Osteocyte (in vitro differentiated cells): ENCODE results near the gene PPP1R36. TPM values are rescaled to one million over a fixed set of nuclear protein-coding genes. Genes with fewer than 3 reads are reported as not detected.

Experiments
- DNase-seq: peaks from one replicate; pipeline ENCODE4 v3.0.0; 2021; ENCODE audit warnings: mixed read lengths; ENCODE audit not compliant: unreplicated experiment; ENCODE audit errors: extremely low spot score
- H3K27ac Mint-ChIP-seq: one replicate; pipeline ENCODE4 v1.8.0; 2021; ENCODE audit warnings: mild to moderate bottlenecking, mixed read lengths; ENCODE audit not compliant: unreplicated experiment
- H3K27me3 Mint-ChIP-seq: one replicate; pipeline ENCODE4 v1.8.0; 2021; ENCODE audit warnings: mixed read lengths; ENCODE audit not compliant: unreplicated experiment
- H3K36me3 Mint-ChIP-seq: one replicate; pipeline ENCODE4 v1.8.0; 2021; ENCODE audit warnings: mixed read lengths; ENCODE audit not compliant: unreplicated experiment
- H3K4me1 Mint-ChIP-seq: one replicate; pipeline ENCODE4 v1.8.0; 2021; ENCODE audit warnings: mixed read lengths; ENCODE audit not compliant: unreplicated experiment
- H3K4me3 Mint-ChIP-seq: one replicate; pipeline ENCODE4 v1.8.0; 2021; ENCODE audit warnings: mild to moderate bottlenecking, moderate library complexity, mixed read lengths; ENCODE audit not compliant: unreplicated experiment
- H3K9me3 Mint-ChIP-seq: one replicate; pipeline ENCODE4 v1.8.0; 2021; ENCODE audit warnings: mixed read lengths; ENCODE audit not compliant: unreplicated experiment
- total RNA-seq: library from RNA; stranded (reverse); gene quantifications from 2 replicates; pipeline ENCODE4 v1.2.1, GENCODE V29; 2021
- TF ChIP-seq, protein P1 (sequence below): fragments of 200-600 bp; sonication (generic); IDR thresholded peaks from 2 replicates; pipeline ENCODE4 v1.5.0; 2021; ENCODE audit warnings: antibody characterized with exemption, mild to moderate bottlenecking, moderate library complexity

PPP1R36 gene
- total RNA-seq, 1 donor from 2014 or later: 1.3 TPM

DNA sequence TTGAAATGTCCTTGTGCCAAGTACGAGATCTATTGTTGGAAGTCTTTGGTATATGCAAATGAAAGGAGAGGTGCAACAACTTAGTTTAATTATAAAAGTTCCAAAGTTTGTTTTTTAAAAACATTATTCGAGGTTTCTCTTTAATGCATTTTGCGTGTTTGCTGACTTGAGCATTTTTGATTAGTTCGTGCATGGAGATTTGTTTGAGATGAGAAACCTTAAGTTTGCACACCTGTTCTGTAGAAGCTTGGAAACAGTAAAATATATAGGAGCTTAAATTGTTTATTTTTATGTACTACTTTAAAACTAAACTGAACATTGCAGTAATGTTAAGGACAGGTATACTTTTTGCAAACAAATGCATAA is 6.9 kb upstream of the PPP1R36 start:
- no peak overlapping the region for H3K4me3 Mint-ChIP-seq
- peaks cover 25% of the 10 kb centered on the region for H3K4me1 Mint-ChIP-seq
- DNase-seq: no peak
- no peaks in the 10 kb centered on the region for H3K27me3 Mint-ChIP-seq
- no peaks in the 10 kb centered on the region for H3K9me3 Mint-ChIP-seq
- no peaks in the 10 kb centered on the region for H3K36me3 Mint-ChIP-seq
- TF ChIP-seq, protein P1, sequence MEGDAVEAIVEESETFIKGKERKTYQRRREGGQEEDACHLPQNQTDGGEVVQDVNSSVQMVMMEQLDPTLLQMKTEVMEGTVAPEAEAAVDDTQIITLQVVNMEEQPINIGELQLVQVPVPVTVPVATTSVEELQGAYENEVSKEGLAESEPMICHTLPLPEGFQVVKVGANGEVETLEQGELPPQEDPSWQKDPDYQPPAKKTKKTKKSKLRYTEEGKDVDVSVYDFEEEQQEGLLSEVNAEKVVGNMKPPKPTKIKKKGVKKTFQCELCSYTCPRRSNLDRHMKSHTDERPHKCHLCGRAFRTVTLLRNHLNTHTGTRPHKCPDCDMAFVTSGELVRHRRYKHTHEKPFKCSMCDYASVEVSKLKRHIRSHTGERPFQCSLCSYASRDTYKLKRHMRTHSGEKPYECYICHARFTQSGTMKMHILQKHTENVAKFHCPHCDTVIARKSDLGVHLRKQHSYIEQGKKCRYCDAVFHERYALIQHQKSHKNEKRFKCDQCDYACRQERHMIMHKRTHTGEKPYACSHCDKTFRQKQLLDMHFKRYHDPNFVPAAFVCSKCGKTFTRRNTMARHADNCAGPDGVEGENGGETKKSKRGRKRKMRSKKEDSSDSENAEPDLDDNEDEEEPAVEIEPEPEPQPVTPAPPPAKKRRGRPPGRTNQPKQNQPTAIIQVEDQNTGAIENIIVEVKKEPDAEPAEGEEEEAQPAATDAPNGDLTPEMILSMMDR: no peak
- no peak overlapping the region for H3K27ac Mint-ChIP-seq

DNA sequence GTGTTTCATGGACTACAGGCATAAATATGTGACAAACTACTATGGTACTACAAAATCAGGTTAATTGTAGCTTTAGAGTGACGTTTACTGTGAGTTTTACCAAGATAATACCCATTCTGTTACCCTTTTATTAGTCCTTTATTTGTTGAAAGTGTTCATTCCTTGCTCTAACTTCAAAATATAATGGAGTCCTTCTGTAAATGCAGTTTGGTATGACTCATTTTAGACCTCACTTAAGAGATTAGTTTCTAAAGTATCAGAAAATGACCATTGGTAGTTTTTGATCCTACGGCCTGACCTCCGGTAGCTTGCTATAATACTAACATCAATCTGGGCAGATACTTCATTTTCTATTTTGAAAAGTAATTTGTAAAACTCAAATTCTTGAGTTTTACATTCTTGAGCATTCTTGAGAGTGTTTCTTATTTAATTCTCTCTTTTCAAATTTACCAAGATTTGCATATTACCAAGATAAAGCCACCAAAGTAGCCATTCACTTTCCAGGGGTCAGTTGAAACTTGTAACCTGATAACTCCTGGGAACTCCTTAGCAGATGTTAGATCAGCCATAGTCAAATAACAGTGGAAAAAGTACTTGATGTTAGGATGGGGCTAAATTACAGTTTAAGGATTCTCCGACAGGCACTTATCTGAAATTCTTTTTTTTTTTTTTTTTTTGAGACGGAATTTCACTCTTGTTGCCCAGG is 5.0 kb upstream of the PPP1R36 start:
- Mint-ChIP-seq H3K9me3 (no peaks in the 10 kb centered on the region), H3K36me3 (no peaks in the 10 kb centered on the region), H3K4me1 (peaks cover 22% of the 10 kb centered on the region), H3K4me3 (no peak overlapping the region), H3K27ac (no peak overlapping the region), H3K27me3 (no peaks in the 10 kb centered on the region)
- TF ChIP-seq, protein P1: no peak
- no peak for DNase-seq

DNA sequence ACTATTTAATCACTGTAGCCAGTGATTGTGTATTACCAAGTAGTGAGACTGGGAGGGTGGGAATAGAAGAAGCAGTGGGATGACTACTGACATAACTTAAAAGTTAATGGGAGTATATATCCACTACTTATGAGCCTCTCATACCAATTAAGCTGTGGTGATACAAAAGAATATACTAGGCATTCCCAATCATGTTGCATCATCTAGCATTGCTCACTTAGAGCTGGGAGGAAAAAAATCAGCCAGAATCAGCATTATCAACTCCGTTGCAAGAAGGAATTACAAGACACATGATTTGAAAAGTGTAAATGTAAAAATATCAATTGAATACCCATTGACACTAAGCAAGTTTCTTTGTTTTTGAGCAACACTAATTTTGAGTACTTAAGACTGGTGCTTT is 745 bp upstream of the PPP1R36 start:
- H3K4me3 Mint-ChIP-seq: no peak overlapping the region

DNA sequence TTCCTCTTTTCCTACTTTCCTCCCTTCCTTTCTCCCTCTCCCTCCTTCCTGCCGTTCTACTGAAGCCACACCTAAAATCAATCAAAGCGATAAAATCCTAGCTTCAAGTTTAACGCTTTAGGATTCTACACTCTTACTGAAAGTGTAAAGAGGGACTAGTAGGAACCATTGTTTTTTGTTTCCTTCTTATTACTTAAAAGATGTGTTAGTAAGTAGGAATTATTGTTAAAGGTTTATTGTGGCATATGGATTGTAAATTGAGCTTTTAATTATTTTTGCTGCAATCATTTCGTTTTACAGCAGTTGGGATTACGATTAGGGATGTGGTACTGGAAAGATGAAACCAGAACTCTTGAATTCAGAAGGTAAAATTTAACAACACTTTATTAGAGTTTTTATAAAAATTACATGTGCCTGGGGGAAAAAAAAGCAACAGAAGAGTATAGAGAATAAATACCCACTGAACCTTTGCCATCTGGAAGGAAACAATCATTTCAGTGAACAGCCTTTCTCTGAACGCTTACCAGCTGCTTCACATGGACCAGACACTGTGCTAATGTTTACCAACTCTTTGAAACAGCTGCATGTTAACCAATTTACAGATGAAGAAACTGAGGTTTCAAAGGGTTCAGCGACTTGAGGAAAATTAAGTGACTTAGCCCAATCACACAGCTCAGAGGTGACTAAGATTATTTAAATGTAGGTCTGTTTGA is 1.0 kb downstream of the PPP1R36 start:
- H3K9me3 Mint-ChIP-seq: no peaks in the 10 kb centered on the region
- no peak overlapping the region for H3K27ac Mint-ChIP-seq
- no peaks in the 10 kb centered on the region for H3K36me3 Mint-ChIP-seq
- H3K4me3 Mint-ChIP-seq: no peak overlapping the region
- peaks cover 12% of the 10 kb centered on the region for H3K4me1 Mint-ChIP-seq
- peaks cover 12% of the 10 kb centered on the region for H3K27me3 Mint-ChIP-seq
- no peak for DNase-seq
- TF ChIP-seq, protein P1: no peak

More for the DNA sequence above, 745 bp upstream of the PPP1R36 start:
- Mint-ChIP-seq H3K27ac (no peak overlapping the region), H3K9me3 (no peaks in the 10 kb centered on the region), H3K4me1 (peaks cover 19% of the 10 kb centered on the region), H3K27me3 (peaks cover 10% of the 10 kb centered on the region), H3K36me3 (no peaks in the 10 kb centered on the region)
- no peak for DNase-seq
- TF ChIP-seq, protein P1: no peak

DNA sequence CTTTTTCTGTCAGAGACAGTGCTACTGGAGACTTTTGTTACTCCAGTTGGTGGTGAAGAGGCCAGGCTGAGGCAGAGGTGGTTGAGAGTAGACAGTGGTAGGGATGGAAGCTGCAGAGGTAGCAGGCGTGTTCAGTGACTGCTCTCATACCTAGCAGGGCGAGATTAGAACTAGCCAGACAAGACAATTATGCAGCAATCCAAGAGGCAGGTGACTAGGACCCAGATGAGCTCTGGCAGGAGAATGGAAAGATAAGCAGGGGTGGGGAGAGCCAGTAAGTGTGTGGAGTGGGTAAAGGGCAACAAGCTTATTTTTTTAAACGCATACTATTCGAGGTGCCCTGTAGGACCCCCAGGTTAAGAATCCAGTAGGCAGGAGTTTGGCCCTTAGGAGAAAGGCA is 4.8 kb downstream of the PPP1R36 start:
- peaks cover 12% of the 10 kb centered on the region for H3K27me3 Mint-ChIP-seq
- DNase-seq: no peak
- no peak overlapping the region for H3K27ac Mint-ChIP-seq
- H3K4me1 Mint-ChIP-seq: peaks cover 8% of the 10 kb centered on the region
- H3K4me3 Mint-ChIP-seq: no peak overlapping the region
- TF ChIP-seq, protein P1: no peak
- H3K36me3 Mint-ChIP-seq: no peaks in the 10 kb centered on the region
- no peaks in the 10 kb centered on the region for H3K9me3 Mint-ChIP-seq
